ENCODE data around the gene ADAM11.

GRCh38 chr17:44775136-44775837 lies 16.5 kb downstream of the ADAM11 start:
- TF ChIP-seq POLR2A (IDR thresholded peaks at IDR 0.05) (no peak), POLR2AphosphoS5 (IDR thresholded peaks at IDR 0.05) (peak; percentile 43)
- TF ChIP-seq, protein P1, sequence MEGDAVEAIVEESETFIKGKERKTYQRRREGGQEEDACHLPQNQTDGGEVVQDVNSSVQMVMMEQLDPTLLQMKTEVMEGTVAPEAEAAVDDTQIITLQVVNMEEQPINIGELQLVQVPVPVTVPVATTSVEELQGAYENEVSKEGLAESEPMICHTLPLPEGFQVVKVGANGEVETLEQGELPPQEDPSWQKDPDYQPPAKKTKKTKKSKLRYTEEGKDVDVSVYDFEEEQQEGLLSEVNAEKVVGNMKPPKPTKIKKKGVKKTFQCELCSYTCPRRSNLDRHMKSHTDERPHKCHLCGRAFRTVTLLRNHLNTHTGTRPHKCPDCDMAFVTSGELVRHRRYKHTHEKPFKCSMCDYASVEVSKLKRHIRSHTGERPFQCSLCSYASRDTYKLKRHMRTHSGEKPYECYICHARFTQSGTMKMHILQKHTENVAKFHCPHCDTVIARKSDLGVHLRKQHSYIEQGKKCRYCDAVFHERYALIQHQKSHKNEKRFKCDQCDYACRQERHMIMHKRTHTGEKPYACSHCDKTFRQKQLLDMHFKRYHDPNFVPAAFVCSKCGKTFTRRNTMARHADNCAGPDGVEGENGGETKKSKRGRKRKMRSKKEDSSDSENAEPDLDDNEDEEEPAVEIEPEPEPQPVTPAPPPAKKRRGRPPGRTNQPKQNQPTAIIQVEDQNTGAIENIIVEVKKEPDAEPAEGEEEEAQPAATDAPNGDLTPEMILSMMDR (IDR thresholded peaks at IDR 0.05), result no peak

Measured in gastroesophageal sphincter (tissue), 3 donors.